Neural progenitor cell (in vitro differentiated cells): ENCODE measurements around the gene ENAH.

Experiments used
- CTCF ChIP-seq: fragments of 200-600 bp; sonication (generic); IDR thresholded peaks from 2 replicates; pipeline ENCODE4 v1.5.1; 2017; ENCODE audit warnings: antibody characterized with exemption, mild to moderate bottlenecking
- EZH2 ChIP-seq: fragments of 200-600 bp; sonication (generic); IDR thresholded peaks from 2 replicates; pipeline ENCODE4 v1.6.1; 2017; ENCODE audit warnings: antibody characterized with exemption, mild to moderate bottlenecking, moderate library complexity

DNA sequence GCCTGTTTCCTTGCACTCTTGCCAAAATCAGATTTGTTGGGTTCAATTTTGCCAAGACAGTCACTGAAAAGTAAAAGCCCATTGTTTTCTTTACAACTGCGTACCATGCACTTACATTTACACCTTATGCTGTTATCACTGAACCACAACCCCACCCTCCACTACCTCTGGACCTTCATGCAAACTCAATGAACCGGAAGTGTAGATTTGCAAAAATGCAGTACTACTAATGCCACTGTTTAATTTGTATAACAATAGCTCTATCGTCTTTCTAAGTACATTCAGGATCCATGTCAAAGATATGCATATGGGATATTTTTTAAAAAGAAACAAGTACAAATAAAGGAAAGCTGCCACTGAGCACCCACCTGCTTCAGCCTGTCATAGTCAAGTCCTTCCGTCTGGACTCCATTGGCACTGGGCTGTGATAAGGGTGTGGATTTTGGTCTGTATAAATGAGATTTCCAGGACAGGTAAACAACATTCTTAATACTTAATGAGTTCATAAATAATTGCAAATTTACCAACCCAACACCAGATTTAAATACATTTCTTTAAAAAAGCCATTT, 152.2 kb downstream of the ENAH start:
- TF ChIP-seq CTCF: no peak
- TF ChIP-seq EZH2: no peak
